ENCODE results near the gene ZNF442. TPM values are rescaled to one million over a fixed set of nuclear protein-coding genes. Genes with fewer than 3 reads are reported as not detected.

ZNF442 gene
- total and polyA plus RNA-seq, 4 donors = 0.49 to 4.2 (median 1.8) TPM

DNA sequence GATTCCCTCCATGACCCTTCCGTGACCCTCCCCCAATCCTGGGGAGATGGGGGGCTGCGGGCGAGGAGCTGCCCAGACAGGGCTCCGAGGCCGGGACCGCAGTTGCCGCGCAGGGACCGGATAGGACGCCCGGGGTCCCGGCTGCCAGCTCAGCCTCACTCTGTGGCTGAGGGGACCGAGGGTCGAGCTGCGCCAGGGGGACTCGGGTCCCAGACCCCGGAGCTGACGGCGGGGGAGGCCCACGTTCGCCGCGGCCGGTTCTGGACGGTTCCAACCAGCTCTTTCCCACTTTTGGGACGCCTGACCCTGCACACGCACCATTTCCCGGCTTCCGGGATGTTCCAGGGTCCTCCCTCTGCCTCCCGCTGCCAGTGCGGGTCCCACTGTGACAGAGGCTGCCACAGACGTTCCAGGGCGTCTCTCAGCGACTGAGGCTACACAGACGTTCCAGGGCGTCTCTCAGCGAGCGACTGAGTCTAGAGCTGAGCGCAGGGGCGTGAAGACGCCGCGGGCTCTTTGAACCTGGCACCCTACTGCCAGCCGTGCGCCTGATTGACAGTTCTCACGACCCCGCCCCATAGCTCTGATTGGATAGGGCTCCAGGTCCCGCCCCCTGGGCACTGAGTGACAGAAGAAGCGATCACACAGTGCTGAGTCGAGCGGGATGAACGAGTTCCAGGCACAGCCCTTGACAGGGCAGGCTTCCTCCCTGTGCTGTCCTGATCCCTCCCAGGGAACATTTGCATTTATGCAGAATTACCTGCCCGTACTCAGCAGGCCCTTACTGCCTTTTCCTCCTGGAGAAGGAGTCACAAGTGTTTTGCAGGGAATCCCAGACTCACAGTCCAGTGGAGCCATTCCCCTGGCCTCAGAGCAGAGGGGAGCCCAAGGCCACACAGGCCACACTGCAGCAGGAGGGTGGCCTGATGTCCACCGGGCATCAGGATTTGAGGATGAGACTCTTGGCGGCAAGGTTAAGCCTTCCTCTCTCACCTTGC lies 32.0 kb downstream of the ZNF442 start, which contains the start of gene ZNF563 (continued):
- TF ChIP-seq GABPA (IDR thresholded peaks at IDR 0.05 in 1 of 2, conservative IDR thresholded peaks at IDR 0.05 in 1 of 2) = peak in 1 of 2 donors; percentile 37
- TF ChIP-seq YY1 (IDR thresholded peaks at IDR 0.05) = peak; percentile 50
- TF ChIP-seq RXRA (IDR thresholded peaks at IDR 0.05) = peak; percentile 49 to 54
- TF ChIP-seq, protein P1, sequence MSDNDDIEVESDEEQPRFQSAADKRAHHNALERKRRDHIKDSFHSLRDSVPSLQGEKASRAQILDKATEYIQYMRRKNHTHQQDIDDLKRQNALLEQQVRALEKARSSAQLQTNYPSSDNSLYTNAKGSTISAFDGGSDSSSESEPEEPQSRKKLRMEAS (IDR thresholded peaks at IDR 0.05) = peak; percentile 30
- TF ChIP-seq HNF4G (IDR thresholded peaks at IDR 0.05) = no peak
- no peak for TF ChIP-seq JUND (IDR thresholded peaks at IDR 0.05)
- no peak for TF ChIP-seq FOXA1 (IDR thresholded peaks at IDR 0.05)
- TF ChIP-seq NR2F2 (IDR thresholded peaks at IDR 0.05) = no peak
- TF ChIP-seq, protein P2, sequence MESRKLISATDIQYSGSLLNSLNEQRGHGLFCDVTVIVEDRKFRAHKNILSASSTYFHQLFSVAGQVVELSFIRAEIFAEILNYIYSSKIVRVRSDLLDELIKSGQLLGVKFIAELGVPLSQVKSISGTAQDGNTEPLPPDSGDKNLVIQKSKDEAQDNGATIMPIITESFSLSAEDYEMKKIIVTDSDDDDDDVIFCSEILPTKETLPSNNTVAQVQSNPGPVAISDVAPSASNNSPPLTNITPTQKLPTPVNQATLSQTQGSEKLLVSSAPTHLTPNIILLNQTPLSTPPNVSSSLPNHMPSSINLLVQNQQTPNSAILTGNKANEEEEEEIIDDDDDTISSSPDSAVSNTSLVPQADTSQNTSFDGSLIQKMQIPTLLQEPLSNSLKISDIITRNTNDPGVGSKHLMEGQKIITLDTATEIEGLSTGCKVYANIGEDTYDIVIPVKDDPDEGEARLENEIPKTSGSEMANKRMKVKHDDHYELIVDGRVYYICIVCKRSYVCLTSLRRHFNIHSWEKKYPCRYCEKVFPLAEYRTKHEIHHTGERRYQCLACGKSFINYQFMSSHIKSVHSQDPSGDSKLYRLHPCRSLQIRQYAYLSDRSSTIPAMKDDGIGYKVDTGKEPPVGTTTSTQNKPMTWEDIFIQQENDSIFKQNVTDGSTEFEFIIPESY (IDR thresholded peaks at IDR 0.05) = peak; percentile 60

DNA sequence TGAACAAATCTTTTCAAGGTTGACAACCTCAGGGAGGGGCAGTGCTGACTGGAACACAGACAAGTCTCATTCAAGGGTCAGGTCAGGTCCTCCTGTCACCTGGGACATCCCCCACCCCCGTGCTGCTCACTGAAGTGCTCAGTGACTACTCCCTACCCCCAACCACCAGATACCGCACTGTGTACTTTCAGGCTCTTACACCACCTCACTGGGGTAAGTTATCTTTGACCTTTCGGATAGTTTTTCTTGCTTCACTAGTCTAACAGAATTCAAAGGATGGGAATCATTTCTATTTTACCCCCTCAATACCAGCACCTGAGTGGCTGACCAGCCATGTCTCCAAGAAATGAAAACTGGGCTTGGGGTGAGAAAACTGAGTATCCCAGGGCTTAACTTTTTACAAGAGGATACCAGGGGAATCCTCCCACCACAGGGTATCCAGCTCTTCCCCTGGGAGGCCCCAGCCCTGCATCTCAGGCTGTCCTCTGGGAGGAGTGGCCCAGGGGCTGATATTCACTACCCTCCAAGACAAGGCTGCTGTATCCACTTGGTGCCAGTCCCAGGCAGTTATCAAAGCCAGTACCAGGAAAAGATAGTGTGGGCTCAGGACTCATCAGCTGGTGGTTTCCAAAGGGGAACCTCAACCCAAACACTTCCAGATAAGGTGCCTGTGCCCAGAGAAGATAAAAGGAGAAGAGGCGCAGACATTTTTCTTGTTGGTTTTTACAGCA lies 34.1 kb downstream of the ZNF442 start:
- no peaks in the 10 kb centered on the region for H3K9me3 ChIP-seq (ENCODE audit: control insufficient read depth in 4 of 4, low read length in 3 of 4)
- H3K9ac ChIP-seq (ENCODE audit: low read depth in 1 of 2, low read length in 2 of 2) = peak overlapping the region in 1 of 2 donors; percentile 2
- H3K4me1 ChIP-seq (ENCODE audit: control insufficient read depth in 4 of 4, insufficient read depth in 4 of 4, low read length in 3 of 4) = peaks cover 6 to 37% (median 22%) of the 10 kb centered on the region in 4 donors
- TF ChIP-seq FOXA1 (IDR thresholded peaks at IDR 0.05) = peak; percentile 70
- peak; percentile 24 to 57 for TF ChIP-seq RAD21 (IDR thresholded peaks at IDR 0.05)
- TF ChIP-seq HNF4A (conservative IDR thresholded peaks at IDR 0.05) = peak; percentile 80 to 84
- TF ChIP-seq, protein P3, sequence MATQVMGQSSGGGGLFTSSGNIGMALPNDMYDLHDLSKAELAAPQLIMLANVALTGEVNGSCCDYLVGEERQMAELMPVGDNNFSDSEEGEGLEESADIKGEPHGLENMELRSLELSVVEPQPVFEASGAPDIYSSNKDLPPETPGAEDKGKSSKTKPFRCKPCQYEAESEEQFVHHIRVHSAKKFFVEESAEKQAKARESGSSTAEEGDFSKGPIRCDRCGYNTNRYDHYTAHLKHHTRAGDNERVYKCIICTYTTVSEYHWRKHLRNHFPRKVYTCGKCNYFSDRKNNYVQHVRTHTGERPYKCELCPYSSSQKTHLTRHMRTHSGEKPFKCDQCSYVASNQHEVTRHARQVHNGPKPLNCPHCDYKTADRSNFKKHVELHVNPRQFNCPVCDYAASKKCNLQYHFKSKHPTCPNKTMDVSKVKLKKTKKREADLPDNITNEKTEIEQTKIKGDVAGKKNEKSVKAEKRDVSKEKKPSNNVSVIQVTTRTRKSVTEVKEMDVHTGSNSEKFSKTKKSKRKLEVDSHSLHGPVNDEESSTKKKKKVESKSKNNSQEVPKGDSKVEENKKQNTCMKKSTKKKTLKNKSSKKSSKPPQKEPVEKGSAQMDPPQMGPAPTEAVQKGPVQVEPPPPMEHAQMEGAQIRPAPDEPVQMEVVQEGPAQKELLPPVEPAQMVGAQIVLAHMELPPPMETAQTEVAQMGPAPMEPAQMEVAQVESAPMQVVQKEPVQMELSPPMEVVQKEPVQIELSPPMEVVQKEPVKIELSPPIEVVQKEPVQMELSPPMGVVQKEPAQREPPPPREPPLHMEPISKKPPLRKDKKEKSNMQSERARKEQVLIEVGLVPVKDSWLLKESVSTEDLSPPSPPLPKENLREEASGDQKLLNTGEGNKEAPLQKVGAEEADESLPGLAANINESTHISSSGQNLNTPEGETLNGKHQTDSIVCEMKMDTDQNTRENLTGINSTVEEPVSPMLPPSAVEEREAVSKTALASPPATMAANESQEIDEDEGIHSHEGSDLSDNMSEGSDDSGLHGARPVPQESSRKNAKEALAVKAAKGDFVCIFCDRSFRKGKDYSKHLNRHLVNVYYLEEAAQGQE (IDR thresholded peaks at IDR 0.05) = peak; percentile 26
- TF ChIP-seq EGR1 (IDR thresholded peaks at IDR 0.05; ENCODE audit: low read depth in 2 of 2) = peak; percentile 86 to 97
- TF ChIP-seq, protein P1 (IDR thresholded peaks at IDR 0.05) = peak; percentile 68
- TF ChIP-seq, protein P2 (IDR thresholded peaks at IDR 0.05) = peak; percentile 32
- peak; percentile 91 for TF ChIP-seq SP1 (IDR thresholded peaks at IDR 0.05)
- TF ChIP-seq, protein P4, sequence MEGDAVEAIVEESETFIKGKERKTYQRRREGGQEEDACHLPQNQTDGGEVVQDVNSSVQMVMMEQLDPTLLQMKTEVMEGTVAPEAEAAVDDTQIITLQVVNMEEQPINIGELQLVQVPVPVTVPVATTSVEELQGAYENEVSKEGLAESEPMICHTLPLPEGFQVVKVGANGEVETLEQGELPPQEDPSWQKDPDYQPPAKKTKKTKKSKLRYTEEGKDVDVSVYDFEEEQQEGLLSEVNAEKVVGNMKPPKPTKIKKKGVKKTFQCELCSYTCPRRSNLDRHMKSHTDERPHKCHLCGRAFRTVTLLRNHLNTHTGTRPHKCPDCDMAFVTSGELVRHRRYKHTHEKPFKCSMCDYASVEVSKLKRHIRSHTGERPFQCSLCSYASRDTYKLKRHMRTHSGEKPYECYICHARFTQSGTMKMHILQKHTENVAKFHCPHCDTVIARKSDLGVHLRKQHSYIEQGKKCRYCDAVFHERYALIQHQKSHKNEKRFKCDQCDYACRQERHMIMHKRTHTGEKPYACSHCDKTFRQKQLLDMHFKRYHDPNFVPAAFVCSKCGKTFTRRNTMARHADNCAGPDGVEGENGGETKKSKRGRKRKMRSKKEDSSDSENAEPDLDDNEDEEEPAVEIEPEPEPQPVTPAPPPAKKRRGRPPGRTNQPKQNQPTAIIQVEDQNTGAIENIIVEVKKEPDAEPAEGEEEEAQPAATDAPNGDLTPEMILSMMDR (IDR thresholded peaks at IDR 0.05; ENCODE audit: low read depth, low read length, missing input control) = no peak
- peak; percentile 65 for TF ChIP-seq NR2F2 (IDR thresholded peaks at IDR 0.05)
- TF ChIP-seq, protein P5, sequence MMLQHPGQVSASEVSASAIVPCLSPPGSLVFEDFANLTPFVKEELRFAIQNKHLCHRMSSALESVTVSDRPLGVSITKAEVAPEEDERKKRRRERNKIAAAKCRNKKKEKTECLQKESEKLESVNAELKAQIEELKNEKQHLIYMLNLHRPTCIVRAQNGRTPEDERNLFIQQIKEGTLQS (IDR thresholded peaks at IDR 0.05) = no peak
- TF ChIP-seq HNF4G (IDR thresholded peaks at IDR 0.05) = peak; percentile 73
- peak; percentile 12 to 34 for TF ChIP-seq JUND (IDR thresholded peaks at IDR 0.05)
- TF ChIP-seq YY1 (IDR thresholded peaks at IDR 0.05) = no peak
- TF ChIP-seq FOXA2 (IDR thresholded peaks at IDR 0.05) = peak; percentile 57
- TF ChIP-seq RXRA (IDR thresholded peaks at IDR 0.05) = peak; percentile 96 to 97
- peak in 1 of 2 donors; percentile 67 for TF ChIP-seq GABPA (IDR thresholded peaks at IDR 0.05 in 1 of 2, conservative IDR thresholded peaks at IDR 0.05 in 1 of 2)
- TF ChIP-seq TAF1 (conservative IDR thresholded peaks at IDR 0.05) = peak; percentile 59
- no peaks in the 10 kb centered on the region for H3K36me3 ChIP-seq (ENCODE audit: control insufficient read depth in 4 of 4, insufficient read depth in 3 of 4, low read depth in 1 of 4, low read length in 3 of 4)
- no peaks in the 10 kb centered on the region for H3K27me3 ChIP-seq (ENCODE audit: control insufficient read depth in 4 of 4, insufficient read depth in 4 of 4, low read length in 3 of 4)
- H3K4me3 ChIP-seq (ENCODE audit: low read depth in 1 of 3, low read length in 3 of 3) = peak overlapping the region in 1 of 3 donors; percentile 69
- peak; percentile 61 for DNase-seq (ENCODE audit: low spot score)
- peak overlapping the region; percentile 86 to 91 for H3K27ac ChIP-seq (ENCODE audit: low read depth in 1 of 2, low read length in 2 of 2)
- whole genome bisulfite sequencing = 36% methylated on average over 4 of the region's 4 CpGs
